HEK293 (cell line): ENCODE results near the gene SLC4A1.

Experiments
- GFI1B ChIP-seq: fragments of 450-650 bp; formaldehyde crosslinking; IDR thresholded peaks from 2 replicates; pipeline ENCODE4 v1.5.1; 2016; ENCODE audit warnings: missing biosample characterization, missing genetic modification characterization
- GLI2 ChIP-seq: fragments of 450-650 bp; formaldehyde crosslinking; IDR thresholded peaks from 2 replicates; pipeline ENCODE4; 2017; ENCODE audit warnings: missing biosample characterization, missing genetic modification characterization, low read depth, borderline replicate concordance
- GLIS2 ChIP-seq: fragments of 450-650 bp; formaldehyde crosslinking; IDR thresholded peaks from 2 replicates; pipeline ENCODE4 v1.5.1; 2016; ENCODE audit warnings: missing biosample characterization, missing genetic modification characterization
- INSM2 ChIP-seq: fragments of 450-650 bp; formaldehyde crosslinking; IDR thresholded peaks from 2 replicates; pipeline ENCODE4 v1.5.1; 2016; ENCODE audit warnings: missing biosample characterization, missing genetic modification characterization
- KLF1 ChIP-seq: fragments of 450-650 bp; formaldehyde crosslinking; IDR thresholded peaks from 2 replicates; pipeline ENCODE4 v1.5.1; 2016; ENCODE audit warnings: missing biosample characterization, missing genetic modification characterization
- KLF10 ChIP-seq: fragments of 450-650 bp; IDR thresholded peaks from 2 replicates; pipeline ENCODE4 v1.5.1; 2018; ENCODE audit warnings: missing biosample characterization, mild to moderate bottlenecking, missing genetic modification characterization
- KLF16 ChIP-seq: fragments of 450-650 bp; formaldehyde crosslinking; IDR thresholded peaks from 2 replicates; pipeline ENCODE4 v1.5.1; 2017; ENCODE audit warnings: missing biosample characterization, missing genetic modification characterization
- KLF17 ChIP-seq: fragments of 450-650 bp; formaldehyde crosslinking; IDR thresholded peaks from 2 replicates; pipeline ENCODE4 v1.5.1; 2016; ENCODE audit warnings: missing biosample characterization, missing genetic modification characterization
- KLF8 ChIP-seq: fragments of 450-650 bp; formaldehyde crosslinking; IDR thresholded peaks from 2 replicates; pipeline ENCODE4 v1.5.1; 2016; ENCODE audit warnings: missing biosample characterization, missing genetic modification characterization
- PRDM6 ChIP-seq: fragments of 450-650 bp; formaldehyde crosslinking; IDR thresholded peaks from 2 replicates; pipeline ENCODE4 v1.5.1; 2017; ENCODE audit warnings: missing biosample characterization, missing genetic modification characterization
- SP3 ChIP-seq: fragments of 450-650 bp; formaldehyde crosslinking; IDR thresholded peaks from 2 replicates; pipeline ENCODE4 v1.5.1; 2016; ENCODE audit warnings: missing biosample characterization, missing genetic modification characterization
- SP7 ChIP-seq: fragments of 450-650 bp; formaldehyde crosslinking; IDR thresholded peaks from 2 replicates; pipeline ENCODE4 v1.5.1; 2016; ENCODE audit warnings: missing biosample characterization, missing genetic modification characterization
- YY1 ChIP-seq: fragments of 450-650 bp; formaldehyde crosslinking; IDR thresholded peaks from 2 replicates; pipeline ENCODE4 v1.5.1; 2018; ENCODE audit warnings: missing biosample characterization, missing genetic modification characterization
- ZBTB11 ChIP-seq: fragments of 450-650 bp; formaldehyde crosslinking; conservative IDR thresholded peaks from 2 replicates; pipeline ENCODE4 v1.5.1; 2016; ENCODE audit warnings: low read depth, missing biosample characterization, missing genetic modification characterization
- ZBTB8A ChIP-seq: fragments of 450-650 bp; formaldehyde crosslinking; IDR thresholded peaks from 2 replicates; pipeline ENCODE4 v1.5.1; 2016; ENCODE audit warnings: missing biosample characterization, missing genetic modification characterization
- ZEB2 ChIP-seq: fragments of 450-650 bp; formaldehyde crosslinking; IDR thresholded peaks from 2 replicates; pipeline ENCODE4 v1.5.1; 2016; ENCODE audit warnings: missing biosample characterization, missing genetic modification characterization
- ZFP69B ChIP-seq: fragments of 450-650 bp; formaldehyde crosslinking; IDR thresholded peaks from 2 replicates; pipeline ENCODE4 v1.5.1; 2016; ENCODE audit warnings: missing biosample characterization, missing genetic modification characterization
- ZNF121 ChIP-seq: fragments of 450-650 bp; formaldehyde crosslinking; IDR thresholded peaks from 2 replicates; pipeline ENCODE4 v1.5.1; 2016; ENCODE audit warnings: missing biosample characterization, missing genetic modification characterization
- ZNF311 ChIP-seq: fragments of 450-650 bp; formaldehyde crosslinking; IDR thresholded peaks from 2 replicates; pipeline ENCODE4 v1.5.1; 2017; ENCODE audit warnings: missing biosample characterization, missing genetic modification characterization, borderline replicate concordance
- ZNF549 ChIP-seq: fragments of 450-650 bp; IDR thresholded peaks from 2 replicates; pipeline ENCODE4 v1.5.1; 2018; ENCODE audit warnings: missing biosample characterization, missing genetic modification characterization, mild to moderate bottlenecking, inconsistent platforms, moderate library complexity
- ZNF561 ChIP-seq: fragments of 450-650 bp; IDR thresholded peaks from 2 replicates; pipeline ENCODE4 v1.5.1; 2018; ENCODE audit warnings: missing biosample characterization, missing genetic modification characterization, borderline replicate concordance
- ZNF580 ChIP-seq: fragments of 450-650 bp; formaldehyde crosslinking; IDR thresholded peaks from 2 replicates; pipeline ENCODE4 v1.5.1; 2016; ENCODE audit warnings: missing biosample characterization, missing genetic modification characterization
- ZNF624 ChIP-seq: fragments of 450-650 bp; formaldehyde crosslinking; IDR thresholded peaks from 2 replicates; pipeline ENCODE4 v1.5.1; 2017; ENCODE audit warnings: missing biosample characterization, missing genetic modification characterization
- ZNF654 ChIP-seq: fragments of 450-650 bp; formaldehyde crosslinking; IDR thresholded peaks from 2 replicates; pipeline ENCODE4 v1.5.1; 2016; ENCODE audit warnings: low read depth, missing biosample characterization, missing genetic modification characterization
- ZNF76 ChIP-seq: fragments of 450-650 bp; formaldehyde crosslinking; IDR thresholded peaks from 2 replicates; pipeline ENCODE4; 2016; ENCODE audit warnings: low read depth, missing biosample characterization, missing genetic modification characterization, borderline replicate concordance
- ZNF785 ChIP-seq: fragments of 450-650 bp; formaldehyde crosslinking; IDR thresholded peaks from 2 replicates; pipeline ENCODE4 v1.5.1; 2016; ENCODE audit warnings: missing biosample characterization, missing genetic modification characterization
- ZNF837 ChIP-seq: fragments of 450-650 bp; formaldehyde crosslinking; IDR thresholded peaks from 2 replicates; pipeline ENCODE4 v1.5.1; 2016; ENCODE audit warnings: missing biosample characterization, missing genetic modification characterization
- ZSCAN4 ChIP-seq: fragments of 450-650 bp; formaldehyde crosslinking; IDR thresholded peaks from 2 replicates; pipeline ENCODE4 v1.5.1; 2017; ENCODE audit warnings: missing biosample characterization, missing genetic modification characterization

SLC4A1 gene

GRCh38 chr17:44198721-44199552, 69.0 kb downstream of the SLC4A1 start (continued):
- TF ChIP-seq PRDM6 (no peak), ZBTB11 (peak; percentile 87), KLF17 (no peak), INSM2 (tag by site-specific recombination) (no peak), ZNF549 (tag by site-specific recombination) (no peak), ZNF561 (no peak), ZBTB8A (tag by site-specific recombination) (no peak), ZNF121 (tag by site-specific recombination) (no peak), GLIS2 (tag by site-specific recombination) (peak; percentile 58), ZNF76 (tag by site-specific recombination) (peak; percentile 75), ZNF580 (no peak), GLI2 (tag by site-specific recombination) (no peak), SP3 (no peak; the same call in 1 of the 2 replicates), KLF1 (no peak), KLF8 (tag by site-specific recombination) (0 out of 2 replicates have a peak, but pooled peaks have one; percentile 40), ZNF785 (no peak), ZFP69B (tag by site-specific recombination) (no peak), GFI1B (no peak), ZNF624 (no peak), ZNF837 (tag by site-specific recombination) (no peak), SP7 (tag by site-specific recombination) (0 out of 2 replicates have a peak, but pooled peaks have one; percentile 19), ZNF311 (tag by site-specific recombination) (no peak), KLF10 (tag by site-specific recombination) (0 out of 2 replicates have a peak, but pooled peaks have one; percentile 32), KLF16 (tag by site-specific recombination) (0 out of 2 replicates have a peak, but pooled peaks have one; percentile 41), ZSCAN4 (tag by site-specific recombination) (no peak), ZNF654 (no peak), YY1 (no peak), ZEB2 (tag by site-specific recombination) (peak; percentile 28; the same call in 1 of the 2 replicates)
